CD4-positive, alpha-beta T cell treated with Interleukin-17A for 4 hours (primary cell): ENCODE results near the gene PRKD1.

Experiments used
- DNase-seq: peaks from one replicate; pipeline ENCODE4 v3.0.0-alpha.2; 2020; ENCODE audit warnings: mixed read lengths

Gene PRKD1

GRCh38 chr14:29663281-29663801, 264.3 kb downstream of the PRKD1 start:
- no peak for DNase-seq

- DNase-seq = no peak
Measured at GRCh38 chr14:29654901-29655550, 272.6 kb downstream of the PRKD1 start.

- no peak for DNase-seq
Measured at GRCh38 chr14:29653303-29653702, 274.3 kb downstream of the PRKD1 start.

GRCh38 chr14:29652571-29652970, 275.1 kb downstream of the PRKD1 start:
- DNase-seq = no peak

GRCh38 chr14:29650554-29651269, 276.9 kb downstream of the PRKD1 start:
- DNase-seq = no peak

GRCh38 chr14:29649170-29649569, 278.5 kb downstream of the PRKD1 start:
- no peak for DNase-seq

GRCh38 chr14:29648045-29648444, 279.6 kb downstream of the PRKD1 start:
- no peak for DNase-seq

GRCh38 chr14:29645117-29645516, 282.5 kb downstream of the PRKD1 start:
- no peak for DNase-seq

- no peak for DNase-seq
Measured at GRCh38 chr14:29643433-29644211, 284.0 kb downstream of the PRKD1 start.

GRCh38 chr14:29637411-29637810, 290.2 kb downstream of the PRKD1 start:
- DNase-seq = no peak

GRCh38 chr14:29636870-29637269, 290.8 kb downstream of the PRKD1 start:
- no peak for DNase-seq

- no peak for DNase-seq
Measured at GRCh38 chr14:29630566-29631160, 297.0 kb downstream of the PRKD1 start.

GRCh38 chr14:29629839-29630238, 297.8 kb downstream of the PRKD1 start:
- no peak for DNase-seq

- no peak for DNase-seq
Measured at GRCh38 chr14:29627137-29627536, 300.5 kb downstream of the PRKD1 start.

- DNase-seq = no peak
Measured at GRCh38 chr14:29618323-29619067, 309.2 kb downstream of the PRKD1 start.

- no peak for DNase-seq
Measured at GRCh38 chr14:29616922-29617321, 310.7 kb downstream of the PRKD1 start.

- DNase-seq = no peak
Measured at GRCh38 chr14:29608861-29609260, 318.8 kb downstream of the PRKD1 start.

- no peak for DNase-seq
Measured at GRCh38 chr14:29607169-29607568, 320.5 kb downstream of the PRKD1 start.

GRCh38 chr14:29603696-29604095, 324.0 kb downstream of the PRKD1 start:
- DNase-seq = no peak

- DNase-seq = no peak
Measured at GRCh38 chr14:29601616-29602015, 326.0 kb downstream of the PRKD1 start.

- no peak for DNase-seq
Measured at GRCh38 chr14:29587761-29588470, 339.7 kb downstream of the PRKD1 start.

GRCh38 chr14:29587046-29587445, 340.6 kb downstream of the PRKD1 start:
- DNase-seq = no peak
